Measurements from ENCODE around the gene FPR2.

FPR2 gene

GRCh38 chr19:51793994-51794393, 33.0 kb downstream of the FPR2 start:
- Histone ChIP-seq H3K27me3 (no peaks in the 10 kb centered on the region), H3K4me1 (no peaks in the 10 kb centered on the region), H4K20me1 (no peaks in the 10 kb centered on the region), H3K36me3 (no peaks in the 10 kb centered on the region), H3K4me3 (no peak overlapping the region), H3K4me2 (no peak overlapping the region), H3K27ac (no peak overlapping the region), H3K9me3 (peaks cover 7% of the 10 kb centered on the region), H3K9ac (no peak overlapping the region)
- no peak for TF ChIP-seq Cebpa-rat (IDR thresholded peaks at IDR 0.05)

- no peak for TF ChIP-seq Cebpa-rat (IDR thresholded peaks at IDR 0.05)
- Histone ChIP-seq H3K4me2 (no peak within 1 kb of the TSS), H3K4me3 (no peak within 1 kb of the TSS), H3K36me3 (no peaks in the 10 kb centered on the region), H3K27me3 (no peaks in the 10 kb centered on the region), H3K27ac (no peak within 1 kb of the TSS), H4K20me1 (no peaks in the 10 kb centered on the region), H3K4me1 (no peaks in the 10 kb centered on the region), H3K9ac (no peak within 1 kb of the TSS), H3K9me3 (peaks cover 16% of the 10 kb centered on the region)
These were observed 34.0 kb downstream of the FPR2 start, which contains the start of gene FPR3 for GRCh38 chr19:51794885-51795490. Gene FPR3, plus strand, starts transcription at chr19:51795157. Its CDS starts 28,592 bp downstream, at chr19:51823749.

DNA sequence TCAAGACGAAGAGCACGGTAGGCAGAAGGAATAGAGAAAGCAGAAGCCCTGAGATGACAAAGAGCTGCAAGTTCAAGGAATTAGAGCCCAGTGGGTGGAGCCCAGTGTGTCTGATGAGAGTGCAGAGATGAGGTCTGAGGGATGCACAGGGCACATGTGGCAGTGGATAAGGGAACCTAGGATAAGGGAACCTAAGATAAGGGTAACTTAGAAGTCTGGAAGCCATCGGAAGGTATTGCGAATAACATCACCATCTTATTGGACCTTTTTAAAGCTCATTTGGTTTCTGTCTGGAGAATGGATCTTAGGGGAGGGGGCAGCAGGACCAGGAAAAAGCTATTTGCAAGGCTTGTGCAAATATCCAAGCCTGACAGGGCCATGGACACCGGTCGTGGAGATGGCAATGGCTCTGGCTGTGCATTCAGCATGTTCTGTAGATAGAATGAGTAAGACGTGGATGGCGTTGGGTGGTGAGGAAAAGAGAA, 35.3 kb downstream of the FPR2 start:
- Histone ChIP-seq H3K4me1 (no peaks in the 10 kb centered on the region), H3K4me3 (no peak overlapping the region), H3K9ac (no peak overlapping the region), H3K9me3 (peaks cover 22% of the 10 kb centered on the region), H3K27ac (no peak overlapping the region), H3K27me3 (no peaks in the 10 kb centered on the region), H3K4me2 (no peak overlapping the region), H4K20me1 (no peaks in the 10 kb centered on the region), H3K36me3 (no peaks in the 10 kb centered on the region)
- no peak for TF ChIP-seq Cebpa-rat (IDR thresholded peaks at IDR 0.05)

DNA sequence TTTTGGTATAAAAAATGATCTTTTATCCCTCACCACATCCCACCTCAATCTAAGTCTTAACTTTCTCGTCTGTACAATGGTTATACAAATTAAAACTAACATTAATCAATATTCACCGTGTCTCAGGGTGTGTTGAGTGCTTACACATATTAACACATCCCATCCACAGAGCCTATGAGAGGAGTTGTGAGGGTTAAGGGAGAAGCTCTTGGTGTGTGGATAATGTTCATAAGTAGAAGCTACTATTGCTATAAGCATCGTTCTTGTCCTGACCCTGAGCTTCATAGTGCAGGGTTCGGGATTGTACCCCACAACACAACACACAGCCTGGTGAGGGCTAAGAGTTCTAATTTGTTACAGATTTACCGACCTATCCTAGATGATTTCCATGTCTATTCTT, 36.5 kb downstream of the FPR2 start:
- H4K20me1 ChIP-seq, result no peaks in the 10 kb centered on the region
- H3K9ac ChIP-seq, result no peak overlapping the region
- H3K4me2 ChIP-seq, result no peak overlapping the region
- no peak overlapping the region for H3K27ac ChIP-seq
- H3K36me3 ChIP-seq, result no peaks in the 10 kb centered on the region
- H3K27me3 ChIP-seq, result no peaks in the 10 kb centered on the region
- H3K4me1 ChIP-seq, result no peaks in the 10 kb centered on the region
- H3K4me3 ChIP-seq, result no peak overlapping the region
- no peak for TF ChIP-seq Cebpa-rat (IDR thresholded peaks at IDR 0.05)
- H3K9me3 ChIP-seq, result peaks cover 26% of the 10 kb centered on the region

GRCh38 chr19:51798062-51798461, 37.1 kb downstream of the FPR2 start:
- Histone ChIP-seq H3K9me3 (peaks cover 20% of the 10 kb centered on the region), H4K20me1 (no peaks in the 10 kb centered on the region), H3K27ac (no peak overlapping the region), H3K27me3 (no peaks in the 10 kb centered on the region), H3K4me1 (0 out of 2 replicates have a peak, but pooled peaks cover under 1% of the 10 kb centered on the region), H3K4me3 (no peak overlapping the region), H3K36me3 (no peaks in the 10 kb centered on the region), H3K9ac (no peak overlapping the region), H3K4me2 (no peak overlapping the region)
- TF ChIP-seq Cebpa-rat (IDR thresholded peaks at IDR 0.05), result no peak

DNA sequence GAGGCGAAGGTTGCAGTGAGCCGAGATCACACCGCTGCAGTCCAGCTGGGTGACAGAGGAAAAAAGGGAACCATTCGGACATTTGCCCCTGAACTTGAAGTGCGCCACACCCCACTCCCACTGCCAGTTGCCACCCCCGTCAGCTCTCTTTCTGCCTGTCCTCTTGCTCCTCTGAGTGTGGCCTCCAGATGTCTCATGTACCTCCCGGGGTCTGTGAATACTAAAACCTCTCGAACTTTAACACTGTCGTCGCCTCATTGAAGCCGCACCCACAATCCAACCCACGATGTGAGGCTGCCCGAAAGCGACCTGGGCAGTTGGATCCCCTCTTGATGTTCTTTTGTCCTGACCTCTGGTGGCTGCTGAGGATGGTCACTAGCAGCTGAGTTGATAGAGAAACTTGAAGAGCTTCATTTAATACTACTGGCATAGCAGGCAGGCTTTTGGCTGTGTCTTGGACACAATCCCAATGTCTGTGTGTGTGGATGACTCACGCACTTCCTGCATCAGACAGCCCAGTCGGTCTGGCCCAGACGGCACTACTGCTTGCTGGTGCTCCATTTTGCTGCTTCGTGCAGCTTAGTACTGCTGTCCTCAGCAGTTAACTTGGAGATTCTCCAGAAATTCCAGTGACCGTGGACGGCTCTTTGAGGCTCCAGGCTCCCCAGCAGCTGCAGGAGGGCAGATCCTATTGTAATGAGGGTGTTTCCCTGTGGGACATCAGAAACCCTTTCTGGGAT, 38.2 kb downstream of the FPR2 start:
- Histone ChIP-seq H3K27ac (no peak overlapping the region), H4K20me1 (no peaks in the 10 kb centered on the region), H3K9ac (no peak overlapping the region), H3K27me3 (no peaks in the 10 kb centered on the region), H3K4me2 (no peak overlapping the region), H3K36me3 (no peaks in the 10 kb centered on the region), H3K4me1 (peaks cover 11% of the 10 kb centered on the region), H3K4me3 (no peak overlapping the region), H3K9me3 (peaks cover 19% of the 10 kb centered on the region)
- TF ChIP-seq Cebpa-rat (IDR thresholded peaks at IDR 0.05), result no peak

DNA sequence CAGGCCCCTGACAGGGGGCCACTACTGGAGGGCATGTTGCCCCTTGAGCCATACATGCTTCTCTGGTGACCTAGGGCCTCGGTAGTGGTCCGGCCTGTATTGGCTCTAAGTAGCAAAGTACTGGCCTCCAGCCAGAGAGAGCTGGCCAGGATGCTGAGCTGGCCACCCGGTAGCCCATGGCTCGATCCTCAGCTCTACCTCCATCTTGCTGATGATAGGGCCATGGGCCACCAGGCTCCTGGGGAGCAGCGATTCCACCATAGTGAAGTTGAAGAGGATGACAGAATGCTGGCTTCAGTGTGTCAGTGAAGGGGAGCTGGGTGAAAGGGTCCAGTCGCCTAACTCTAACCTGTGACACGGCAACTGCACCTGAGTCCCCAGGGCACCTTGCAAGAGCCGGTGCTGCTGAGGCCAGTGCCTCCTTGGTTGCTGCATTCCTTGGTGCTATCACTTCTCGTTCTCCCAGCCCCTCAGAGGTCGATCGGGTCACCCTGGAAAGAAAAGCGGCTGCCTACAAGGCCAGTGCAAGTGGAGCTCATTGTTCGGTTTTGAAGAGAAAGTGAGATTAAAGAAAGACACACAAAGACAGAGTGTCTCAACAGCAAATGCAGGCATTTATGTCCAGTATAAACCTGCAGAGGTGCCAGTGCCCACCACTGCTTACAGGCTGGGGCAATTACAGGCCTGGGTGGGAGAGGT, 38.9 kb downstream of the FPR2 start:
- peaks cover 19% of the 10 kb centered on the region for H3K4me1 ChIP-seq
- H3K4me3 ChIP-seq, result no peak overlapping the region
- H3K27me3 ChIP-seq, result no peaks in the 10 kb centered on the region
- H3K9me3 ChIP-seq, result peaks cover 19% of the 10 kb centered on the region
- H3K9ac ChIP-seq, result no peak overlapping the region
- no peak for TF ChIP-seq Cebpa-rat (IDR thresholded peaks at IDR 0.05)
- no peak overlapping the region for H3K4me2 ChIP-seq
- H3K36me3 ChIP-seq, result no peaks in the 10 kb centered on the region
- H4K20me1 ChIP-seq, result no peaks in the 10 kb centered on the region
- no peak overlapping the region for H3K27ac ChIP-seq

GRCh38 chr19:51800473-51801244, 39.7 kb downstream of the FPR2 start:
- Histone ChIP-seq H3K4me2 (no peak overlapping the region), H3K36me3 (no peaks in the 10 kb centered on the region), H3K27me3 (no peaks in the 10 kb centered on the region), H4K20me1 (no peaks in the 10 kb centered on the region), H3K4me1 (peaks cover 26% of the 10 kb centered on the region), H3K27ac (no peak overlapping the region), H3K4me3 (no peak overlapping the region), H3K9ac (no peak overlapping the region), H3K9me3 (peaks cover 19% of the 10 kb centered on the region)
- TF ChIP-seq Cebpa-rat (IDR thresholded peaks at IDR 0.05), result no peak

DNA sequence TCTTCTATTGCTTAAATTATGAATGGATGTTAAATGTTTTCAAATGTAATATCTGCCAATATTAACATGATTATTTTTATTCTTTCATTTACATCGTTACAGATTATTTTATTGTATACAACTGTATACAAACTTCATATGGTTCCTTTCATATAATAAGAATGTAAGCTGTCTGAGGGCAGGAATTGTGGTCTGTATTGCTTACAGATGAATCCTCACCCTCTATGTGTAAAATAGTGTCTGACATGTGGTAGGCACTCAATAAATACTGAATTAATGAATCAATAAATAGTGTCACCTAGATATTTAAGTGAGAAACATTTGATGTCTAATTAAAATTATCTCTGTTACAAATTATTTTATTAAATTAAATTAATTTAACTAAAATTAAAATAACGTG, 41.8 kb downstream of the FPR2 start:
- no peak overlapping the region for H3K27ac ChIP-seq
- H4K20me1 ChIP-seq, result no peaks in the 10 kb centered on the region
- H3K4me2 ChIP-seq, result no peak overlapping the region
- no peak overlapping the region for H3K4me3 ChIP-seq
- peaks cover 47% of the 10 kb centered on the region for H3K4me1 ChIP-seq
- H3K9me3 ChIP-seq, result peaks cover 19% of the 10 kb centered on the region
- H3K36me3 ChIP-seq, result no peaks in the 10 kb centered on the region
- no peaks in the 10 kb centered on the region for H3K27me3 ChIP-seq
- no peak overlapping the region for H3K9ac ChIP-seq
- TF ChIP-seq Cebpa-rat (IDR thresholded peaks at IDR 0.05), result no peak

Data from BLaER1 (cell line).